ENCODE measurements around the gene OLFML3.

DNA sequence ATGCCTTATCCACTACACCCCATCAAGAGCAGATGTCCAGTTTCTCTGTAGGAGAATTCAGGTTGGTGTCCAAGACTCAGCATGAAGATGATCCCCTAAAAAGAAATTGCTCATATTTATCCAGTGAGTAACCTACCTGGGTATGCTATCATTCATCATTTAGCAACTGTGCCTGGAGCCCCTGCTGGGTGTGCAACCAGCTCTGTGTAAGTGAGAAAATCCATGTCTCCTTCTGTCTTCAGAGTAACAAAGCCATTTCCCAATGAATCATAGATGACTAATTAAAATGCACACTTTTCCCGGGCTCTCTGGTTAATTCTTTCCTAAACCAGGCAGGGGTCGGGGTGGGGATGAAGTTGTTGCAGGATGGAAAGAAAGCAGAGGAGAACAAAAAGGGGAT, 35.8 kb downstream of the OLFML3 start:
- TF ChIP-seq, protein P1, sequence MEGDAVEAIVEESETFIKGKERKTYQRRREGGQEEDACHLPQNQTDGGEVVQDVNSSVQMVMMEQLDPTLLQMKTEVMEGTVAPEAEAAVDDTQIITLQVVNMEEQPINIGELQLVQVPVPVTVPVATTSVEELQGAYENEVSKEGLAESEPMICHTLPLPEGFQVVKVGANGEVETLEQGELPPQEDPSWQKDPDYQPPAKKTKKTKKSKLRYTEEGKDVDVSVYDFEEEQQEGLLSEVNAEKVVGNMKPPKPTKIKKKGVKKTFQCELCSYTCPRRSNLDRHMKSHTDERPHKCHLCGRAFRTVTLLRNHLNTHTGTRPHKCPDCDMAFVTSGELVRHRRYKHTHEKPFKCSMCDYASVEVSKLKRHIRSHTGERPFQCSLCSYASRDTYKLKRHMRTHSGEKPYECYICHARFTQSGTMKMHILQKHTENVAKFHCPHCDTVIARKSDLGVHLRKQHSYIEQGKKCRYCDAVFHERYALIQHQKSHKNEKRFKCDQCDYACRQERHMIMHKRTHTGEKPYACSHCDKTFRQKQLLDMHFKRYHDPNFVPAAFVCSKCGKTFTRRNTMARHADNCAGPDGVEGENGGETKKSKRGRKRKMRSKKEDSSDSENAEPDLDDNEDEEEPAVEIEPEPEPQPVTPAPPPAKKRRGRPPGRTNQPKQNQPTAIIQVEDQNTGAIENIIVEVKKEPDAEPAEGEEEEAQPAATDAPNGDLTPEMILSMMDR (conservative IDR thresholded peaks at IDR 0.05): no peak
- no peak for TF ChIP-seq EZH2 (IDR thresholded peaks at IDR 0.05; ENCODE audit: low read depth)
